ENCODE measurements around the gene ETV6. TPM values are rescaled to one million over a fixed set of nuclear protein-coding genes. Genes with fewer than 3 reads are reported as not detected.

Gene ETV6
- total and polyA plus RNA-seq, 2 of the 8 experiments (the other 6 are each of a cell fraction or from before 2014, with no cell fraction given): 5.5 to 23.9 TPM

- no peak overlapping the region for H2AK5ac ChIP-seq (ENCODE audit: low read depth, low read length)
- no peak overlapping the region for H3K4me3 ChIP-seq (ENCODE audit: extremely low read depth in 1 of 4, insufficient read depth in 2 of 4, low read depth in 3 of 4, low read length in 4 of 4)
- no peak overlapping the region for H3K56ac ChIP-seq (replicated peaks; ENCODE audit: insufficient read length, low read depth, low read length)
- H3K27me3 ChIP-seq (replicated peaks in 1 of 4; ENCODE audit: control insufficient read depth in 3 of 4, extremely low read depth in 1 of 4, insufficient read depth in 3 of 4, low read length in 3 of 4): no peaks in the 10 kb centered on the region
- H3K27ac ChIP-seq (ENCODE audit: low read depth, low read length): no peak overlapping the region
- no peaks in the 10 kb centered on the region for H3K36me3 ChIP-seq (ENCODE audit: control insufficient read depth in 2 of 4, insufficient read depth in 4 of 4, low read length in 3 of 4)
- no peak overlapping the region for H3K9ac ChIP-seq (replicated peaks in 1 of 4; ENCODE audit: extremely low read depth in 1 of 4, low read depth in 3 of 4, low read length in 3 of 4)
- no peak overlapping the region for H4K5ac ChIP-seq (ENCODE audit: insufficient read length, low read depth, low read length)
- WGBS, 2 experiments (ENCODE audit: extremely low coverage in 1 of 2, insufficient coverage in 1 of 2, insufficient read length in 1 of 2, insufficient replicate concordance in 2 of 2, low coverage in 1 of 2, low lambda C conversion rate in 2 of 2, missing lambda C conversion rate in 1 of 2): 90% methylated on average over 8 of the region's 8 CpGs; no CpG with 5 or more reads in 1 of the 2 experiments
- no peak overlapping the region for H3K4me2 ChIP-seq (ENCODE audit: insufficient read depth in 1 of 2, low read depth in 2 of 2, low read length in 2 of 2)
- H3K18ac ChIP-seq (ENCODE audit: extremely low read depth, low read length): no peak overlapping the region
- no peak overlapping the region for H2BK15ac ChIP-seq (ENCODE audit: low read length)
- H2BK20ac ChIP-seq (ENCODE audit: low read length): no peak overlapping the region
- ChIA-PET CTCF (ENCODE audit: partially characterized antibody) (interaction anchor here (0.6 to 2.9 kb wide), 6 partner anchors 10 to 225 kb away, joined by 3 to 9 read pairs (median 3); no protein-coding TSS in a partner anchor), POLR2A (ENCODE audit: partially characterized antibody) (interaction anchor here (0.8 to 2.5 kb wide), 2 partner anchors 10 to 13 kb away, joined by 3 to 5 read pairs; no protein-coding TSS in a partner anchor)
- H3K79me2 ChIP-seq (ENCODE audit: control insufficient read depth in 1 of 2, insufficient read depth in 2 of 2, low read length in 2 of 2): 0 out of 4 replicates have a peak, but pooled peaks cover 0 to 1% of the 10 kb centered on the region in 2 experiments
- no peaks in the 10 kb centered on the region for H3K23me2 ChIP-seq (ENCODE audit: low read depth, low read length)
- H2BK12ac ChIP-seq (ENCODE audit: low read depth, low read length): no peak overlapping the region
- H4K20me1 ChIP-seq (replicated peaks in 1 of 2; ENCODE audit: control insufficient read depth in 1 of 2, insufficient read depth in 2 of 2, low read length in 2 of 2): peaks cover 0 to 2% of the 10 kb centered on the region in 2 experiments
- no peak overlapping the region for H3K14ac ChIP-seq (ENCODE audit: insufficient read length)
- DNase-seq (ENCODE audit: low read depth in 1 of 2, low spot score in 2 of 2) (no peak), FAIRE-seq (no peak)
- no peak overlapping the region for H3K23ac ChIP-seq (ENCODE audit: insufficient read length)
- H2BK5ac ChIP-seq (ENCODE audit: low read depth, low read length): no peak overlapping the region
- H2BK120ac ChIP-seq (replicated peaks; ENCODE audit: low read depth, low read length): no peak overlapping the region
- H3K4me1 ChIP-seq (replicated peaks in 1 of 4; ENCODE audit: control insufficient read depth in 3 of 4, insufficient read depth in 4 of 4, low read length in 3 of 4): peaks cover 4 to 12% (median 8%) of the 10 kb centered on the region in 4 experiments; a peak in 6 of 7 replicates
- H3K79me1 ChIP-seq (ENCODE audit: low read depth, low read length): peaks cover under 1% of the 10 kb centered on the region; the same call in 1 of the 2 replicates
- no peak for TF ChIP-seq CEBPB (IDR thresholded peaks at IDR 0.05; ENCODE audit: low read depth, low read length)
- no peak for TF ChIP-seq POU5F1 (IDR thresholded peaks at IDR 0.05; ENCODE audit: low read depth, low read length)
- no peak for TF ChIP-seq SRF (IDR thresholded peaks at IDR 0.05; ENCODE audit: low read depth, low read length)
- no peak for TF ChIP-seq BCL11A (IDR thresholded peaks at IDR 0.05; ENCODE audit: low read depth in 2 of 2, low read length in 2 of 2)
- no peak for TF ChIP-seq SIN3A (conservative IDR thresholded peaks at IDR 0.05 in 1 of 2, IDR thresholded peaks at IDR 0.05 in 1 of 2; ENCODE audit: low read depth in 1 of 2, low read length in 2 of 2)
- TF ChIP-seq POLR2A (IDR thresholded peaks at IDR 0.05; ENCODE audit: control extremely low read depth in 1 of 2, low read depth in 2 of 2, low read length in 2 of 2): no peak
- no peak for TF ChIP-seq BACH1 (IDR thresholded peaks at IDR 0.05; ENCODE audit: low read length)
- no peak for TF ChIP-seq KDM4A (IDR thresholded peaks at IDR 0.05; ENCODE audit: low read depth, low read length, severe bottlenecking)
- no peak for TF ChIP-seq RBBP5 (IDR thresholded peaks at IDR 0.05; ENCODE audit: borderline replicate concordance, low read depth, low read length)
- no peak overlapping the region for H2AFZ ChIP-seq (ENCODE audit: low read length)
- no peak overlapping the region for H4K91ac ChIP-seq (replicated peaks; ENCODE audit: insufficient read length, low read length)
- H3K4ac ChIP-seq (replicated peaks; ENCODE audit: insufficient read length, low read depth, low read length): no peak overlapping the region
- no peaks in the 10 kb centered on the region for H3K9me3 ChIP-seq (ENCODE audit: insufficient read depth in 2 of 2, low read depth in 1 of 2, low read length in 1 of 2)
- no peak overlapping the region for H4K8ac ChIP-seq (ENCODE audit: extremely low read depth, insufficient read depth, low read length)
Observed at GRCh38 chr12:11717519-11717961, 68.1 kb downstream of the ETV6 start.

Measured in H1 (cell line).